WTC11 (cell line): Measurements from ENCODE around the gene SLC7A10. TPM values are rescaled to one million over a fixed set of nuclear protein-coding genes. Genes with fewer than 3 reads are reported as not detected.

ENCODE experiments used
- ATAC-seq: fragments of 200-7000 bp; cut with Tn5 transposase; 2 replicates; pipeline ENCODE4 v1.10.0; 2021; ENCODE audit warnings: mild to moderate bottlenecking, moderate library complexity
- CTCF ChIA-PET: fragments of 300-600 bp; sonication (Branson Sonifier 250); formaldehyde crosslinking; loops from one replicate; lab custom pipeline; 2021; ENCODE audit warnings: antibody characterized with exemption; lab: Charles Lee
- POLR2A ChIA-PET: fragments of 350-600 bp; sonication (Branson Sonifier 250); formaldehyde crosslinking; loops from one replicate; lab custom pipeline; 2021; ENCODE audit warnings: antibody characterized with exemption; lab: Charles Lee
- DNase-seq: peaks from one replicate; pipeline ENCODE4 v3.0.0; 2021; ENCODE audit warnings: low spot score
- H3K27ac Mint-ChIP-seq: 2 replicates; pipeline ENCODE4 v1.8.0; 2021; ENCODE audit warnings: mixed read lengths
- H3K27me3 Mint-ChIP-seq: 2 replicates; pipeline ENCODE4 v1.8.0; 2021; ENCODE audit warnings: low read depth, mild to moderate bottlenecking, moderate library complexity, mixed read lengths
- H3K36me3 Mint-ChIP-seq: 2 replicates; pipeline ENCODE4 v1.8.0; 2021; ENCODE audit warnings: mixed read lengths
- H3K4me1 Mint-ChIP-seq: 2 replicates; pipeline ENCODE4 v1.8.0; 2022; ENCODE audit warnings: mixed read lengths
- H3K4me3 Mint-ChIP-seq: 2 replicates; pipeline ENCODE4 v1.8.0; 2021; ENCODE audit warnings: mild to moderate bottlenecking, moderate library complexity, mixed read lengths
- H3K9me3 Mint-ChIP-seq: 2 replicates; pipeline ENCODE4 v1.8.0; 2021; ENCODE audit warnings: mixed read lengths
- AR ChIP-seq: fragments of 250-450 bp; sonication (Bioruptor Pico); IDR thresholded peaks from 2 replicates; pipeline ENCODE4 v1.9.0; 2021; ENCODE audit warnings: mild to moderate bottlenecking
- ARID4B ChIP-seq: sonication (generic); formaldehyde crosslinking; IDR thresholded peaks from 2 replicates; pipeline ENCODE4 v1.8.0; 2023; ENCODE audit warnings: missing genetic modification reagents, mild to moderate bottlenecking, borderline replicate concordance
- CBFB ChIP-seq: sonication (generic); formaldehyde crosslinking; IDR thresholded peaks from 2 replicates; pipeline ENCODE4 v1.8.1; 2022; ENCODE audit warnings: mild to moderate bottlenecking, low read depth, missing genetic modification reagents
- GABPB1 ChIP-seq: sonication (generic); formaldehyde crosslinking; IDR thresholded peaks from 2 replicates; pipeline ENCODE4 v1.8.1; 2023; ENCODE audit warnings: mild to moderate bottlenecking, missing genetic modification reagents
- NR2C2 ChIP-seq: sonication (generic); formaldehyde crosslinking; IDR thresholded peaks from 2 replicates; pipeline ENCODE4 v1.8.0; 2022; ENCODE audit warnings: mild to moderate bottlenecking, missing genetic modification reagents
- PRDM15 ChIP-seq: sonication (generic); formaldehyde crosslinking; IDR thresholded peaks from 2 replicates; pipeline ENCODE4 v1.8.0; 2022; ENCODE audit warnings: missing genetic modification reagents
- TP53 ChIP-seq: sonication (generic); formaldehyde crosslinking; IDR thresholded peaks from 2 replicates; pipeline ENCODE4 v1.8.1; 2023; ENCODE audit warnings: mild to moderate bottlenecking, missing genetic modification reagents
- ZBTB21 ChIP-seq: sonication (generic); formaldehyde crosslinking; IDR thresholded peaks from 2 replicates; pipeline ENCODE4 v1.8.1; 2023; ENCODE audit warnings: mild to moderate bottlenecking, missing genetic modification reagents, borderline replicate concordance
- ZNF423 ChIP-seq: fragments of 250-450 bp; sonication (Bioruptor Pico); IDR thresholded peaks from 2 replicates; pipeline ENCODE4 v2.1.2; 2022; ENCODE audit warnings: mild to moderate bottlenecking, moderate library complexity
- total RNA-seq: library from RNA; stranded (reverse); gene quantifications from 3 replicates; pipeline ENCODE4 v1.2.3, GENCODE V29; 2021

Gene SLC7A10
- total RNA-seq, 1 experiment from 2014 or later = 4.2 TPM

- H3K27ac Mint-ChIP-seq = peak overlapping the region; percentile 79
- TF ChIP-seq AR (CRISPR knock-in tag) (no peak), PRDM15 (CRISPR knock-in tag) (no peak)
These were observed 48.4 kb upstream of the SLC7A10 start for GRCh38 chr19:33273881-33274662.

GRCh38 chr19:33273065-33273736, 47.6 kb upstream of the SLC7A10 start:
- H3K4me1 Mint-ChIP-seq = peaks cover 18% of the 10 kb centered on the region
- ATAC-seq (no peak), DNase-seq (no peak)
- no peaks in the 10 kb centered on the region for H3K27me3 Mint-ChIP-seq
- peak overlapping the region; percentile 78 for H3K27ac Mint-ChIP-seq
- H3K36me3 Mint-ChIP-seq = no peaks in the 10 kb centered on the region
- ChIA-PET POLR2A (no interaction called here), CTCF (no interaction called here)
- H3K4me3 Mint-ChIP-seq = no peak overlapping the region
- no peaks in the 10 kb centered on the region for H3K9me3 Mint-ChIP-seq
- TF ChIP-seq GABPB1 (CRISPR knock-in tag) (no peak), ARID4B (CRISPR knock-in tag) (no peak), NR2C2 (CRISPR knock-in tag) (no peak), ZNF423 (CRISPR knock-in tag) (no peak), CBFB (CRISPR knock-in tag) (0 out of 2 replicates have a peak, but pooled peaks have one; percentile 54), ZBTB21 (0 out of 2 replicates have a peak, but pooled peaks have one; percentile 36), TP53 (0 out of 2 replicates have a peak, but pooled peaks have one; percentile 31)
- TF ChIP-seq, all 79 proteins: peak for 3

More at GRCh38 chr19:33273881-33274662, 48.4 kb upstream of the SLC7A10 start:
- DNase-seq (no peak), ATAC-seq (no peak)
- Mint-ChIP-seq H3K4me1 (peaks cover 20% of the 10 kb centered on the region), H3K36me3 (no peaks in the 10 kb centered on the region), H3K4me3 (no peak overlapping the region), H3K9me3 (no peaks in the 10 kb centered on the region), H3K27me3 (no peaks in the 10 kb centered on the region)
- ChIA-PET CTCF (interaction anchor here (1.0 to 1.8 kb wide), 3 partner anchors 25 to 133 kb away, joined by 3 to 7 read pairs (median 4); no protein-coding TSS in a partner anchor), POLR2A (no interaction called here)
